COLO668 (cell line): ENCODE measurements around the gene MIEF1.

ENCODE experiments used
- DNase-seq: peaks from one replicate; lab custom pipeline; 2025; ENCODE audit not compliant: unreplicated experiment; lab: John Stamatoyannopoulos, UW

Gene MIEF1

GRCh38 chr22:39470451-39471291 is 31.4 kb upstream of the MIEF1 start:
- DNase-seq: no peak

- peak; percentile 13 for DNase-seq
These were observed 30.5 kb upstream of the MIEF1 start for GRCh38 chr22:39471381-39472141.

- DNase-seq: peak; percentile 68
These were observed 29.2 kb upstream of the MIEF1 start for GRCh38 chr22:39472570-39473556.

- DNase-seq: no peak
These were observed 28.2 kb upstream of the MIEF1 start for GRCh38 chr22:39473851-39474250.

- peak; percentile 15 for DNase-seq
These were observed 27.6 kb upstream of the MIEF1 start for GRCh38 chr22:39474351-39475111.

GRCh38 chr22:39475337-39475736 is 26.8 kb upstream of the MIEF1 start:
- DNase-seq: no peak

- DNase-seq: no peak
These were observed 26.2 kb upstream of the MIEF1 start for GRCh38 chr22:39475902-39476301.

- no peak for DNase-seq
These were observed 25.4 kb upstream of the MIEF1 start for GRCh38 chr22:39476664-39477063.

- DNase-seq: no peak
These were observed 24.5 kb upstream of the MIEF1 start for GRCh38 chr22:39477542-39477941.

GRCh38 chr22:39478441-39478850 is 23.6 kb upstream of the MIEF1 start:
- DNase-seq: no peak

- DNase-seq: no peak
These were observed 22.8 kb upstream of the MIEF1 start for GRCh38 chr22:39479254-39479653.

GRCh38 chr22:39480557-39480956 is 21.5 kb upstream of the MIEF1 start:
- DNase-seq: no peak

- DNase-seq: no peak
These were observed 21.0 kb upstream of the MIEF1 start for GRCh38 chr22:39481054-39481453.

- DNase-seq: no peak
These were observed 20.5 kb upstream of the MIEF1 start for GRCh38 chr22:39481595-39481994.

GRCh38 chr22:39482768-39483167 is 19.3 kb upstream of the MIEF1 start:
- no peak for DNase-seq

- no peak for DNase-seq
These were observed 14.9 kb upstream of the MIEF1 start for GRCh38 chr22:39486951-39487825.

GRCh38 chr22:39487826-39488520 is 14.1 kb upstream of the MIEF1 start:
- no peak for DNase-seq

GRCh38 chr22:39488563-39489083 is 13.5 kb upstream of the MIEF1 start:
- DNase-seq: no peak
